NK-92 treated with Interleukin-12 subunit alpha and Interleukin-12 subunit beta, amount 100 ng/mL, for 24 hours (cell line): Measurements from ENCODE around the gene CCDC9.
"Not testable (repeated sequence)": the region's sequence is repeated elsewhere in the genome, so short reads cannot be mapped to it uniquely, and the experiment has no call there.

Source experiments
- DNase-seq: peaks from one replicate; lab custom pipeline; 2025; lab: John Stamatoyannopoulos, UW

The CCDC9 gene

GRCh38 chr19:47300867-47301266 lies 44.5 kb downstream of the CCDC9 start:
- not testable (repeated sequence) for DNase-seq

- no peak for DNase-seq
These were observed 45.9 kb downstream of the CCDC9 start for GRCh38 chr19:47302249-47302648.

- DNase-seq = no peak
These were observed 47.6 kb downstream of the CCDC9 start for GRCh38 chr19:47303966-47304365.

GRCh38 chr19:47305309-47305751 lies 49.0 kb downstream of the CCDC9 start:
- no peak for DNase-seq

GRCh38 chr19:47306303-47306702 lies 50.0 kb downstream of the CCDC9 start:
- no peak for DNase-seq

- no peak for DNase-seq
These were observed 52.7 kb downstream of the CCDC9 start for GRCh38 chr19:47309038-47309437.

- DNase-seq = no peak
These were observed 53.3 kb downstream of the CCDC9 start, which contains the start of gene C5AR1 for GRCh38 chr19:47309608-47310007. Gene C5AR1 (plus strand): TSS chr19:47309861. CDS start chr19:47309896, 35 bp downstream.

- DNase-seq = no peak
These were observed 54.0 kb downstream of the CCDC9 start for GRCh38 chr19:47310323-47310722.

- no peak for DNase-seq
These were observed 54.5 kb downstream of the CCDC9 start for GRCh38 chr19:47310819-47311218.

- DNase-seq = no peak
These were observed 56.2 kb downstream of the CCDC9 start for GRCh38 chr19:47312366-47313006.

GRCh38 chr19:47313754-47314295 lies 57.5 kb downstream of the CCDC9 start:
- no peak for DNase-seq

GRCh38 chr19:47315125-47315821 lies 58.9 kb downstream of the CCDC9 start:
- DNase-seq = peak; percentile 67

- DNase-seq = no peak
These were observed 60.2 kb downstream of the CCDC9 start for GRCh38 chr19:47316513-47316912.

GRCh38 chr19:47319923-47320871 lies 63.9 kb downstream of the CCDC9 start:
- no peak for DNase-seq
